HuH-7 (cell line): ENCODE results near the gene EFNA4.
"Not testable (repeated sequence)": the region's sequence is repeated elsewhere in the genome, so short reads cannot be mapped to it uniquely, and the experiment has no call there.

ENCODE experiments used
- DNase-seq: peaks from one replicate; pipeline ENCODE4 v3.0.0; 2011; ENCODE audit warnings: low spot score

The EFNA4 gene

GRCh38 chr1:155086856-155087535, 23.5 kb downstream of the EFNA4 start:
- DNase-seq = peak; percentile 60

- peak; percentile 91 for DNase-seq
These were observed 27.8 kb downstream of the EFNA4 start for GRCh38 chr1:155091071-155092051.

- DNase-seq = no peak
These were observed 28.6 kb downstream of the EFNA4 start for GRCh38 chr1:155092131-155092530.

GRCh38 chr1:155092641-155093040, 29.1 kb downstream of the EFNA4 start:
- no peak for DNase-seq

- DNase-seq = no peak
These were observed 30.5 kb downstream of the EFNA4 start for GRCh38 chr1:155093911-155094621.

GRCh38 chr1:155094622-155094948, 31.0 kb downstream of the EFNA4 start:
- DNase-seq = no peak

GRCh38 chr1:155099331-155099730, 35.8 kb downstream of the EFNA4 start:
- DNase-seq = no peak

GRCh38 chr1:155103325-155103724, 39.8 kb downstream of the EFNA4 start:
- DNase-seq = no peak

- no peak for DNase-seq
These were observed 41.3 kb downstream of the EFNA4 start for GRCh38 chr1:155104605-155105534.

GRCh38 chr1:155105604-155106011, 42.1 kb downstream of the EFNA4 start:
- DNase-seq = no peak

GRCh38 chr1:155106862-155107261, 43.3 kb downstream of the EFNA4 start:
- DNase-seq = no peak

GRCh38 chr1:155107309-155108264, 44.0 kb downstream of the EFNA4 start:
- DNase-seq = peak; percentile 65

GRCh38 chr1:155108296-155108695, 44.8 kb downstream of the EFNA4 start:
- no peak for DNase-seq

GRCh38 chr1:155110381-155110780, 46.8 kb downstream of the EFNA4 start:
- no peak for DNase-seq

GRCh38 chr1:155110826-155111225, 47.3 kb downstream of the EFNA4 start:
- DNase-seq = no peak

- DNase-seq = no peak
These were observed 50.0 kb downstream of the EFNA4 start for GRCh38 chr1:155113450-155113980.

GRCh38 chr1:155116113-155116764, 52.7 kb downstream of the EFNA4 start:
- DNase-seq = no peak

GRCh38 chr1:155117610-155118009, 54.1 kb downstream of the EFNA4 start:
- DNase-seq = no peak

- not testable (repeated sequence) for DNase-seq
These were observed 54.5 kb downstream of the EFNA4 start for GRCh38 chr1:155118090-155118489.
